Measurements from ENCODE around the gene DEPDC5.

DEPDC5 gene

GRCh38 chr22:31852691-31853421 is 99.0 kb downstream of the DEPDC5 start:
- no peak for DNase-seq (ENCODE audit: low read depth)

- no peak for DNase-seq (ENCODE audit: low read depth)
Observed at GRCh38 chr22:31853736-31854495, 100.1 kb downstream of the DEPDC5 start.

GRCh38 chr22:31857247-31857646 is 103.4 kb downstream of the DEPDC5 start:
- DNase-seq (ENCODE audit: low read depth) = no peak

GRCh38 chr22:31861226-31861840 is 107.5 kb downstream of the DEPDC5 start:
- DNase-seq (ENCODE audit: low read depth) = no peak

- no peak for DNase-seq (ENCODE audit: low read depth)
Observed at GRCh38 chr22:31866918-31867317, 113.1 kb downstream of the DEPDC5 start.

- DNase-seq (ENCODE audit: low read depth) = no peak
Observed at GRCh38 chr22:31867386-31868153, 113.8 kb downstream of the DEPDC5 start.

- no peak for DNase-seq (ENCODE audit: low read depth)
Observed at GRCh38 chr22:31869739-31870138, 115.9 kb downstream of the DEPDC5 start.

GRCh38 chr22:31870890-31871289 is 117.1 kb downstream of the DEPDC5 start:
- DNase-seq (ENCODE audit: low read depth) = peak; percentile 69

GRCh38 chr22:31871480-31871879 is 117.7 kb downstream of the DEPDC5 start:
- DNase-seq (ENCODE audit: low read depth) = no peak

- no peak for DNase-seq (ENCODE audit: low read depth)
Observed at GRCh38 chr22:31872209-31872608, 118.4 kb downstream of the DEPDC5 start.

- no peak for DNase-seq (ENCODE audit: low read depth)
Observed at GRCh38 chr22:31874821-31875220, 121.0 kb downstream of the DEPDC5 start.

GRCh38 chr22:31876156-31876920 is 122.5 kb downstream of the DEPDC5 start:
- no peak for DNase-seq (ENCODE audit: low read depth)

- DNase-seq (ENCODE audit: low read depth) = no peak
Observed at GRCh38 chr22:31879585-31879984, 125.8 kb downstream of the DEPDC5 start.

GRCh38 chr22:31881200-31881599 is 127.4 kb downstream of the DEPDC5 start:
- DNase-seq (ENCODE audit: low read depth) = no peak

GRCh38 chr22:31881865-31882264 is 128.0 kb downstream of the DEPDC5 start:
- DNase-seq (ENCODE audit: low read depth) = no peak

GRCh38 chr22:31882971-31883370 is 129.2 kb downstream of the DEPDC5 start:
- DNase-seq (ENCODE audit: low read depth) = no peak

GRCh38 chr22:31883989-31884388 is 130.2 kb downstream of the DEPDC5 start:
- no peak for DNase-seq (ENCODE audit: low read depth)

GRCh38 chr22:31891366-31892079 is 137.7 kb downstream of the DEPDC5 start:
- no peak for DNase-seq (ENCODE audit: low read depth)

- no peak for DNase-seq (ENCODE audit: low read depth)
Observed at GRCh38 chr22:31892080-31892433, 138.2 kb downstream of the DEPDC5 start.

- no peak for DNase-seq (ENCODE audit: low read depth)
Observed at GRCh38 chr22:31893460-31893859, 139.6 kb downstream of the DEPDC5 start.
